Liver (tissue), 9 donors: Measurements from ENCODE around the gene GPHN. TPM values are rescaled to one million over a fixed set of nuclear protein-coding genes. Genes with fewer than 3 reads are reported as not detected.

Experiments
- DNase-seq: peaks from one replicate; pipeline ENCODE4 v3.0.0-alpha.2; 2017; ENCODE audit warnings: low spot score
- H3K27ac ChIP-seq, 2 donors: one replicate each; pipeline ENCODE4 v1.7.0; 2013; ENCODE audit warnings: inconsistent platforms in 2 of 2, low read length in 2 of 2, control low read depth in 1 of 2, low read depth in 1 of 2, mild to moderate bottlenecking in 1 of 2
- H3K27me3 ChIP-seq, 4 donors: one replicate each; pipeline versions ENCODE4 v1.6.1 to v1.7.0; 2013; ENCODE audit warnings: low read length in 3 of 4, inconsistent platforms in 1 of 4, mild to moderate bottlenecking in 1 of 4, moderate library complexity in 1 of 4; ENCODE audit not compliant: control insufficient read depth in 4 of 4, insufficient read depth in 4 of 4
- H3K36me3 ChIP-seq, 4 donors: one replicate each; pipeline versions ENCODE4 v1.6.1 to v1.7.0; 2013; ENCODE audit warnings: low read length in 3 of 4, mild to moderate bottlenecking in 3 of 4, low read depth in 1 of 4, moderate library complexity in 1 of 4; ENCODE audit not compliant: control insufficient read depth in 4 of 4, insufficient read depth in 3 of 4
- H3K4me1 ChIP-seq, 4 donors: one replicate each; pipeline versions ENCODE4 v1.6.1 to v1.7.0; 2013; ENCODE audit warnings: low read length in 3 of 4, mild to moderate bottlenecking in 3 of 4, moderate library complexity in 1 of 4; ENCODE audit not compliant: control insufficient read depth in 4 of 4, insufficient read depth in 4 of 4
- H3K4me3 ChIP-seq, 3 donors: one replicate each; pipeline versions ENCODE4 v1.6.1 to v1.7.0; 2013; ENCODE audit warnings: low read length in 3 of 3, control low read depth in 1 of 3, low read depth in 1 of 3, mild to moderate bottlenecking in 1 of 3
- H3K9ac ChIP-seq, 2 donors: one replicate each; pipeline ENCODE4 v1.7.0; 2013; ENCODE audit warnings: low read length in 2 of 2, mild to moderate bottlenecking in 2 of 2, moderate library complexity in 2 of 2, control low read depth in 1 of 2, low read depth in 1 of 2
- H3K9me3 ChIP-seq, 4 donors: one replicate each; pipeline versions ENCODE4 v1.6.1 to v1.7.0; 2013; ENCODE audit warnings: low read length in 3 of 4; ENCODE audit not compliant: control insufficient read depth in 4 of 4
- ATF3 ChIP-seq: IDR thresholded peaks from 2 replicates; pipeline ENCODE4 v1.6.1; 2016; ENCODE audit warnings: antibody characterized with exemption
- CTCF ChIP-seq: fragments of 150-350 bp; IDR thresholded peaks from 2 replicates; pipeline ENCODE4 v1.5.1; 2017; ENCODE audit warnings: improper control_type of control experiment, low read depth, low read length; ENCODE audit not compliant: missing input control
- EGR1 ChIP-seq, 2 donors: IDR thresholded peaks; 2 replicates each; pipeline ENCODE4 v1.6.1; 2016 to 2018; ENCODE audit warnings: antibody characterized with exemption in 2 of 2, low read depth in 2 of 2
- FOXA2 ChIP-seq: IDR thresholded peaks from 2 replicates; pipeline ENCODE4 v1.6.1; 2016; ENCODE audit warnings: antibody characterized with exemption
- GABPA ChIP-seq, 2 donors: IDR thresholded peaks in 1 of 2; conservative IDR thresholded peaks in 1 of 2; 2 replicates each; pipeline ENCODE4 v1.6.1; 2016; ENCODE audit warnings: antibody characterized with exemption in 2 of 2, mild to moderate bottlenecking in 1 of 2, moderate library complexity in 1 of 2
- HNF4A ChIP-seq, 2 donors: conservative IDR thresholded peaks; 2 replicates each; pipeline ENCODE4 v1.6.1; 2016; ENCODE audit warnings: antibody characterized with exemption in 2 of 2, mild to moderate bottlenecking in 2 of 2
- MAX ChIP-seq: IDR thresholded peaks from 2 replicates; pipeline ENCODE4 v1.6.1; 2016; ENCODE audit warnings: antibody characterized with exemption
- NR2F2 ChIP-seq: IDR thresholded peaks from 2 replicates; pipeline ENCODE4 v1.6.1; 2016; ENCODE audit warnings: antibody characterized with exemption
- RAD21 ChIP-seq, 2 donors: IDR thresholded peaks; 2 replicates each; pipeline ENCODE4 v1.6.1; 2016; ENCODE audit warnings: antibody characterized with exemption in 2 of 2, mild to moderate bottlenecking in 2 of 2
- SP1 ChIP-seq: IDR thresholded peaks from 2 replicates; pipeline ENCODE4 v1.6.1; 2018; ENCODE audit warnings: antibody characterized with exemption, mild to moderate bottlenecking
- TAF1 ChIP-seq: conservative IDR thresholded peaks from 2 replicates; pipeline ENCODE4 v1.6.1; 2016; ENCODE audit warnings: antibody characterized with exemption, mild to moderate bottlenecking
- YY1 ChIP-seq: IDR thresholded peaks from 2 replicates; pipeline ENCODE4 v1.6.1; 2016; ENCODE audit warnings: antibody characterized with exemption, mild to moderate bottlenecking
- WGBS: extraction: QIAGEN DNeasy Blood & Tissue Kit; methylation state at CpG from one replicate; pipeline ENCODE4 v1.1.7; 2013; 5-methylcytosine and 5-hydroxymethylcytosine counted together
- polyA plus RNA-seq, 2 donors: library from polyadenylated mRNA; stranded (reverse) in 1 of 2; unstranded in 1 of 2; fragments of 200-250 nt in 1 of 2; fragments of >200 nt in 1 of 2; fragmentation: Nextera tagmentation in 1 of 2; extraction: Ambion mirVana in 1 of 2; gene quantifications; one replicate each; pipeline versions ENCODE4 v1.2.1 to v1.2.3, GENCODE V29; 2013 to 2015
- total RNA-seq, 2 donors: library from RNA; depleted of rRNA; stranded (reverse); fragments of >200 nt; gene quantifications; one replicate each; pipeline ENCODE4 v1.2.3, GENCODE V29; 2014
- TF ChIP-seq, protein P1 (sequence below): IDR thresholded peaks from 2 replicates; pipeline ENCODE4 v1.6.1; 2016; ENCODE audit warnings: antibody characterized with exemption, mild to moderate bottlenecking
- TF ChIP-seq, protein P2 (sequence below): IDR thresholded peaks from 2 replicates; pipeline ENCODE4 v1.6.1; 2016; ENCODE audit warnings: antibody characterized with exemption
- donor health status: healthy.
- donor health status: healthy.
- donor health status: healthy.
- donor health status: healthy.
- donor health status: healthy.

GPHN gene
- total and polyA plus RNA-seq, 4 donors: 18.4 to 76.4 (median 47.4) TPM

DNA sequence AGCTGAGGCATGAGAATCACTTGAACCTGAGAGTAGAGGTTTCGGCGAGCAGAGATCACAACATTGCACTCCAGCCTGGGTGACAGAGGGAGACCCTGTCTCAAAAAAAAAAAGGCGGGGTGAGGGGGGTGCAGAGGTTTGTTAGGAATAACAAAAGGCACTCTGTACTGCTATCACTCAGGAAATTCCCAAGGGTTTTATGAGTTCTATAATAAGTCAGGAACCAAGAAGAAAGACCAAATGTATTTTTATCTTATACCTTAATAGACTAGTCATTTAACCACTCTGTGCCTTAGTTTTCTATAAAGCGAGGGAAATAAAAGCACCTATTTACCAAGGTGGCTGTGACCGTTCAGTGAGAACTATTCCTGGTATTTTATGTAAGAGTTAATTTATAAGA is 319.2 kb downstream of the GPHN start (continued):
- TF ChIP-seq, protein P1, sequence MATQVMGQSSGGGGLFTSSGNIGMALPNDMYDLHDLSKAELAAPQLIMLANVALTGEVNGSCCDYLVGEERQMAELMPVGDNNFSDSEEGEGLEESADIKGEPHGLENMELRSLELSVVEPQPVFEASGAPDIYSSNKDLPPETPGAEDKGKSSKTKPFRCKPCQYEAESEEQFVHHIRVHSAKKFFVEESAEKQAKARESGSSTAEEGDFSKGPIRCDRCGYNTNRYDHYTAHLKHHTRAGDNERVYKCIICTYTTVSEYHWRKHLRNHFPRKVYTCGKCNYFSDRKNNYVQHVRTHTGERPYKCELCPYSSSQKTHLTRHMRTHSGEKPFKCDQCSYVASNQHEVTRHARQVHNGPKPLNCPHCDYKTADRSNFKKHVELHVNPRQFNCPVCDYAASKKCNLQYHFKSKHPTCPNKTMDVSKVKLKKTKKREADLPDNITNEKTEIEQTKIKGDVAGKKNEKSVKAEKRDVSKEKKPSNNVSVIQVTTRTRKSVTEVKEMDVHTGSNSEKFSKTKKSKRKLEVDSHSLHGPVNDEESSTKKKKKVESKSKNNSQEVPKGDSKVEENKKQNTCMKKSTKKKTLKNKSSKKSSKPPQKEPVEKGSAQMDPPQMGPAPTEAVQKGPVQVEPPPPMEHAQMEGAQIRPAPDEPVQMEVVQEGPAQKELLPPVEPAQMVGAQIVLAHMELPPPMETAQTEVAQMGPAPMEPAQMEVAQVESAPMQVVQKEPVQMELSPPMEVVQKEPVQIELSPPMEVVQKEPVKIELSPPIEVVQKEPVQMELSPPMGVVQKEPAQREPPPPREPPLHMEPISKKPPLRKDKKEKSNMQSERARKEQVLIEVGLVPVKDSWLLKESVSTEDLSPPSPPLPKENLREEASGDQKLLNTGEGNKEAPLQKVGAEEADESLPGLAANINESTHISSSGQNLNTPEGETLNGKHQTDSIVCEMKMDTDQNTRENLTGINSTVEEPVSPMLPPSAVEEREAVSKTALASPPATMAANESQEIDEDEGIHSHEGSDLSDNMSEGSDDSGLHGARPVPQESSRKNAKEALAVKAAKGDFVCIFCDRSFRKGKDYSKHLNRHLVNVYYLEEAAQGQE: no peak
- TF ChIP-seq SP1 (no peak), FOXA2 (no peak), GABPA (IDR thresholded peaks at IDR 0.05 in 1 of 2, conservative IDR thresholded peaks at IDR 0.05 in 1 of 2) (no peak), RAD21 (IDR thresholded peaks at IDR 0.05) (no peak)
- TF ChIP-seq, protein P2, sequence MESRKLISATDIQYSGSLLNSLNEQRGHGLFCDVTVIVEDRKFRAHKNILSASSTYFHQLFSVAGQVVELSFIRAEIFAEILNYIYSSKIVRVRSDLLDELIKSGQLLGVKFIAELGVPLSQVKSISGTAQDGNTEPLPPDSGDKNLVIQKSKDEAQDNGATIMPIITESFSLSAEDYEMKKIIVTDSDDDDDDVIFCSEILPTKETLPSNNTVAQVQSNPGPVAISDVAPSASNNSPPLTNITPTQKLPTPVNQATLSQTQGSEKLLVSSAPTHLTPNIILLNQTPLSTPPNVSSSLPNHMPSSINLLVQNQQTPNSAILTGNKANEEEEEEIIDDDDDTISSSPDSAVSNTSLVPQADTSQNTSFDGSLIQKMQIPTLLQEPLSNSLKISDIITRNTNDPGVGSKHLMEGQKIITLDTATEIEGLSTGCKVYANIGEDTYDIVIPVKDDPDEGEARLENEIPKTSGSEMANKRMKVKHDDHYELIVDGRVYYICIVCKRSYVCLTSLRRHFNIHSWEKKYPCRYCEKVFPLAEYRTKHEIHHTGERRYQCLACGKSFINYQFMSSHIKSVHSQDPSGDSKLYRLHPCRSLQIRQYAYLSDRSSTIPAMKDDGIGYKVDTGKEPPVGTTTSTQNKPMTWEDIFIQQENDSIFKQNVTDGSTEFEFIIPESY: no peak

GRCh38 chr14:66831173-66831572 is 323.2 kb downstream of the GPHN start:
- Histone ChIP-seq H3K4me3 (no peak overlapping the region), H3K36me3 (peaks cover 0 to 3% (median 0%) of the 10 kb centered on the region in 4 donors), H3K9ac (no peak overlapping the region), H3K27ac (no peak overlapping the region), H3K4me1 (no peaks in the 10 kb centered on the region), H3K27me3 (no peaks in the 10 kb centered on the region), H3K9me3 (no peaks in the 10 kb centered on the region)
- WGBS: 97% methylated on average over 1 of the region's 1 CpG
- DNase-seq: no peak
- TF ChIP-seq EGR1 (IDR thresholded peaks at IDR 0.05; ENCODE audit: low read depth in 2 of 2) (no peak), TAF1 (no peak), HNF4A (conservative IDR thresholded peaks at IDR 0.05) (no peak), CTCF (no peak), FOXA2 (no peak), NR2F2 (no peak), YY1 (no peak), ATF3 (no peak), RAD21 (IDR thresholded peaks at IDR 0.05) (no peak), MAX (no peak), GABPA (IDR thresholded peaks at IDR 0.05 in 1 of 2, conservative IDR thresholded peaks at IDR 0.05 in 1 of 2) (no peak)
- TF ChIP-seq, protein P1: no peak
- TF ChIP-seq, protein P2: no peak
